GM12864 (cell line): ENCODE measurements around the gene PAIP2.

Experiments
- DNase-seq: peaks from one replicate; pipeline ENCODE4 v3.0.0-alpha.2; 2011; ENCODE audit warnings: low read depth
- H3K4me3 ChIP-seq: 2 replicates; pipeline ENCODE4 v1.5.1; 2011; ENCODE audit warnings: mild to moderate bottlenecking, low read depth, low read length, control low read depth
- CTCF ChIP-seq: IDR thresholded peaks from 2 replicates; pipeline ENCODE4 v1.5.1; 2011; ENCODE audit warnings: low read depth, mild to moderate bottlenecking, moderate library complexity, low read length, control low read depth, inconsistent platforms; ENCODE audit errors: missing control alignments

The PAIP2 gene

GRCh38 chr5:139415221-139415861, 73.7 kb downstream of the PAIP2 start:
- no peak for DNase-seq
- no peak for TF ChIP-seq CTCF
- no peak overlapping the region for H3K4me3 ChIP-seq

- H3K4me3 ChIP-seq = no peak overlapping the region
- no peak for DNase-seq
- no peak for TF ChIP-seq CTCF
These were observed 74.2 kb downstream of the PAIP2 start for GRCh38 chr5:139415869-139416268.

- TF ChIP-seq CTCF = no peak
- DNase-seq = no peak
These were observed 75.0 kb downstream of the PAIP2 start for GRCh38 chr5:139416651-139417050.

GRCh38 chr5:139417214-139417613, 75.6 kb downstream of the PAIP2 start:
- H3K4me3 ChIP-seq = no peak overlapping the region
- no peak for TF ChIP-seq CTCF
- no peak for DNase-seq

More at GRCh38 chr5:139416651-139417050, 75.0 kb downstream of the PAIP2 start:
- no peak overlapping the region for H3K4me3 ChIP-seq

GRCh38 chr5:139418793-139419192, 77.1 kb downstream of the PAIP2 start:
- no peak overlapping the region for H3K4me3 ChIP-seq
- no peak for TF ChIP-seq CTCF
- no peak for DNase-seq
